ENCODE measurements around the gene ATP6V1F.
"Not testable (repeated sequence)": the region's sequence is repeated elsewhere in the genome, so short reads cannot be mapped to it uniquely, and the experiment has no call there.

The ATP6V1F gene

GRCh38 chr7:128903621-128904361 is 41.1 kb downstream of the ATP6V1F start:
- DNase-seq, result no peak

GRCh38 chr7:128904381-128905197 is 41.9 kb downstream of the ATP6V1F start:
- peak; percentile 43 for DNase-seq

GRCh38 chr7:128906001-128906765 is 43.5 kb downstream of the ATP6V1F start:
- no peak for DNase-seq

- DNase-seq, result no peak
These were observed 44.3 kb downstream of the ATP6V1F start for GRCh38 chr7:128906766-128907559.

- no peak for DNase-seq
These were observed 46.3 kb downstream of the ATP6V1F start for GRCh38 chr7:128908750-128909624.

- DNase-seq, result no peak
These were observed 47.2 kb downstream of the ATP6V1F start for GRCh38 chr7:128909625-128910568.

GRCh38 chr7:128910569-128910945 is 47.9 kb downstream of the ATP6V1F start, which contains the start of gene KCP:
KCP (minus strand) TSS chr7:128910709; CDS start chr7:128910676, 33 bp downstream.
- no peak for DNase-seq

GRCh38 chr7:128911423-128912031 is 48.9 kb downstream of the ATP6V1F start:
- DNase-seq, result no peak

- no peak for DNase-seq
These were observed 49.6 kb downstream of the ATP6V1F start for GRCh38 chr7:128912281-128912680.

- DNase-seq, result not testable (repeated sequence)
These were observed 50.2 kb downstream of the ATP6V1F start for GRCh38 chr7:128912709-128913495.

GRCh38 chr7:128913870-128914565 is 51.4 kb downstream of the ATP6V1F start:
- DNase-seq, result no peak

- DNase-seq, result no peak
These were observed 52.0 kb downstream of the ATP6V1F start for GRCh38 chr7:128914566-128915151.

- DNase-seq, result no peak
These were observed 52.7 kb downstream of the ATP6V1F start for GRCh38 chr7:128915271-128915819.

Measured in NCI-H1092 treated with DMSO at 0.1 percent for 48 hours (cell line).